ENCODE data around the gene LRIG3.

Gene LRIG3

DNA sequence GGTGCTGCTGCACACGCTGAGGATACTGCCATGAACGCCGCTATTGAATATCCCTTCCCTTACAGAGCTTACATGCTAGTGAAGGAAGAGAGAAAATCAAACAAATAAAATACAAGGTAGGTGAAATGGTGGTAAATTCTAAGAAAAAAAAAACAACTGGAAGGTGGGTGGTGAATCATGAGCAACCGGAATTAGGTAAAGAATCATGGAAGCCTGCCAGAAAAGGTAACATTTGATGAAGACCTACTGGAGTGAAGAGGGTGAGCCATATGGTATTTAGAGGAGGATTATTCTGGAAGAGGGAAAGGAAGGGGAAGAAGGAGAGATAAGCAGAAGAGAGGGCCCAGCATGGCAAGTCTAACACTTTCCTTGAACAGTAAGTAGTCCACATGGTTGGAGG is 76.1 kb downstream of the LRIG3 start:
- no peak for DNase-seq

DNA sequence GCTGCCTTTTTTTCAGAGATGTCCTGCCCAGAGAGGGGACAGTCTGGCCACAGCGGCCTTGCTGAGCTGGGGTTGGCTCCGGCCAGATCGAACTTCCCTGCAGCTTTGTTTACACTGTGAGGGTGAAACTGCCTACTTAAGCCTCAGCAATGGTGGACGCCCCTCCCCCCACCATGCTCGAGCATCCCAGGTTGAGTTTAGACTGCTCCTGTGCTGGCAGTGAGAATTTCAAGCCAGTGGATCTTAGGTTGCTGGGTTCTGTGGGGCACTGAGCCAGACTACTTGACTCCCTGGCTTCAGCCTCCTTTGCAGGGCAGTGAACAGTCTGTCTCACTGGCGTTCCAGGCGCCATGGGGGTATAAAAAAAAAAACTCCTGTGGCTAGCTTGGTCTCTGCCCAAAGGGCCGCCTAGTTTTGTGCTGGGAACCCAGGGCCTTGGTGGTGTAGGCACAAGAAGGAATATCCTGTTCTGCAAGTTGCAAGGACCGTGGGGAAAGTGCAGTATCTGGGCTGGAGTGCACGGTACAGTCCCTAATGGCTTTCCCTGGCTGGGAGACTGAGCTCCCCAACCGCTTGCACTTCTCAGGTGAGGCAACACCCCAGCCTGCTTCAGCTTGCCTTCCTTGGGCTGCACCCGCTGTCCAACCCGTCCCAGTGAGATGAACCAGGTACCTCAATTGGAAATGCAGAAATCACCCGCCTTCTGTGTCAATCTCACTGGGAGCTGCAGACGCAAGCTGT is 79.1 kb downstream of the LRIG3 start:
- no peak for DNase-seq

DNA sequence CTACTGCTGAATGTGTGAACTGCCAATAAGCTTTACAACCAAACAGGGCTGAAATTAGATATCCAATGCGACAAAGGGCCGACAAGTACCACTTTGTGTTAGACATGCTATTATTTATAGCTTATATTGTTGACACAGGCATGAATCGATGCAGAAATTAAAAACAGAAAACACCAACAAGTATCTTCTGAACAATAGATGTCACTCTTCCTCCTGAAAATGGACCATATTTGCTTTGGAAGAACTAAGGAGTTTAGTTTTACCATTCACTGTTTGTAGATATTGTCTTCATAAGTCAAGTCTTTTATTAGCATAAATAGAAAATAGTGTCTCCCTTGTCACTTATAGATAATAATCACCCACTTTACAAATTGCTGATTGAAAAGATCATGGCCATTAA is 86.5 kb downstream of the LRIG3 start:
- DNase-seq = no peak

DNA sequence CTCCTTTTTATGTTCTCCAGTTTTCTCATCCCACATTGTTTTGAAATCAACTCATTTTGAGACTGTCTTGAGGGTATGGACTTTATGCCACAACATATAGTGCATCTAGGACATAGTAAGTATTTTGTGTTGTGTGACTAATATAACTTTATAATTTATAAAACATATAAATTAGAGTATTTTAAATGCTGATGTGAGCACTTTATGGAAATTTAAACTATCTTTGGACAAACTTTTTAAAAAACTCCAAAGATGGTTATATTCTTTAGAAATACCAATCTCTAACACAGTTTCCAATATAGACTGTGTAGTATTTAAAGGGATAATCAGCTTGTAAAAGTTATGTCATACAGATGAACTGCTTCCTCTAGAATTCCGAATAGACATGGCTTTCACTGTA is 87.4 kb downstream of the LRIG3 start:
- no peak for DNase-seq
